DOHH2 (cell line): ENCODE measurements around the gene AFAP1L1.

Experiments used
- H3F3A ChIP-seq: fragments of 200-600 bp; sonication (generic), shearing (Covaris generic); 2 replicates; pipeline ENCODE4 v1.6.0; 2016; ENCODE audit warnings: antibody characterized with exemption, mild to moderate bottlenecking; ENCODE audit not compliant: control insufficient read depth, insufficient read depth
- H3K27ac ChIP-seq: fragments of 200-600 bp; sonication (generic); 2 replicates; pipeline ENCODE4 v1.5.1; 2014; ENCODE audit warnings: low read depth, mild to moderate bottlenecking, low read length, moderate library complexity
- H3K27me3 ChIP-seq: fragments of 200-600 bp; sonication (generic); 2 replicates; pipeline ENCODE4 v1.6.1; 2014; ENCODE audit warnings: mild to moderate bottlenecking, low read length, mixed read lengths; ENCODE audit not compliant: control insufficient read depth
- H3K36me3 ChIP-seq: fragments of 200-600 bp; sonication (generic); 2 replicates; pipeline ENCODE4 v1.6.1; 2014; ENCODE audit warnings: mild to moderate bottlenecking, low read length, moderate library complexity, mixed read lengths; ENCODE audit not compliant: control insufficient read depth
- H3K4me1 ChIP-seq: fragments of 200-600 bp; sonication (generic); 2 replicates; pipeline ENCODE4 v1.6.1; 2014; ENCODE audit warnings: mild to moderate bottlenecking, low read length, mixed read lengths; ENCODE audit not compliant: control insufficient read depth
- H3K4me2 ChIP-seq: fragments of 200-600 bp; sonication (generic); 2 replicates; pipeline ENCODE4 v1.6.0; 2014; ENCODE audit warnings: mild to moderate bottlenecking, low read length, moderate library complexity
- H3K4me3 ChIP-seq: fragments of 200-600 bp; sonication (generic); 2 replicates; pipeline ENCODE4 v1.5.1; 2014; ENCODE audit warnings: mild to moderate bottlenecking, low read length, mixed read lengths
- H3K79me2 ChIP-seq: fragments of 200-600 bp; sonication (generic); 2 replicates; pipeline ENCODE4 v1.6.1; 2014; ENCODE audit warnings: mild to moderate bottlenecking, low read length, mixed read lengths; ENCODE audit not compliant: control insufficient read depth
- H3K9me2 ChIP-seq: fragments of 200-600 bp; sonication (generic); replicated peaks from 2 replicates; pipeline ENCODE4 v1.6.1; 2014; ENCODE audit warnings: mild to moderate bottlenecking, low read length, mixed read lengths; ENCODE audit not compliant: control insufficient read depth
- H3K9me3 ChIP-seq: fragments of 200-600 bp; sonication (generic); 2 replicates; pipeline ENCODE4 v1.6.1; 2014; ENCODE audit warnings: antibody characterized with exemption, low read length, mixed read lengths; ENCODE audit not compliant: control insufficient read depth, insufficient read depth
- H4K20me1 ChIP-seq: fragments of 200-600 bp; sonication (generic); 2 replicates; pipeline ENCODE4 v1.6.0; 2014; ENCODE audit warnings: low read depth, mild to moderate bottlenecking, antibody characterized with exemption, low read length, moderate library complexity; ENCODE audit not compliant: control insufficient read depth, insufficient read depth
- CTCF ChIP-seq: fragments of 200-600 bp; sonication (generic); IDR thresholded peaks from one replicate; pipeline ENCODE4 v1.5.1; 2014; ENCODE audit warnings: antibody characterized with exemption, mild to moderate bottlenecking, low read depth, low read length; ENCODE audit not compliant: poor library complexity, severe bottlenecking
- EZH2phosphoT487 ChIP-seq: fragments of 200-600 bp; sonication (generic); IDR thresholded peaks from 2 replicates; pipeline ENCODE4 v1.6.1; 2017; ENCODE audit warnings: borderline replicate concordance, mild to moderate bottlenecking, antibody characterized with exemption, low read length, moderate library complexity, mixed read lengths

The AFAP1L1 gene

GRCh38 chr5:149376104-149376503, 104.4 kb downstream of the AFAP1L1 start:
- Histone ChIP-seq H3F3A (no peaks in the 10 kb centered on the region), H3K9me2 (no peaks in the 10 kb centered on the region), H3K79me2 (no peaks in the 10 kb centered on the region), H3K36me3 (peaks cover 1% of the 10 kb centered on the region), H3K9me3 (no peaks in the 10 kb centered on the region), H3K4me2 (no peak overlapping the region), H4K20me1 (peaks cover 3% of the 10 kb centered on the region; the same call in 1 of the 2 replicates), H3K27me3 (no peaks in the 10 kb centered on the region), H3K27ac (no peak overlapping the region), H3K4me3 (no peak overlapping the region), H3K4me1 (no peaks in the 10 kb centered on the region)
- no peak for TF ChIP-seq CTCF
- TF ChIP-seq EZH2phosphoT487, result no peak

GRCh38 chr5:149376711-149377447, 105.2 kb downstream of the AFAP1L1 start:
- Histone ChIP-seq H4K20me1 (0 out of 2 replicates have a peak, but pooled peaks cover 3% of the 10 kb centered on the region), H3K27ac (no peak overlapping the region), H3K9me2 (no peaks in the 10 kb centered on the region), H3K27me3 (no peaks in the 10 kb centered on the region), H3K9me3 (no peaks in the 10 kb centered on the region), H3K4me2 (no peak overlapping the region), H3F3A (no peaks in the 10 kb centered on the region), H3K4me1 (no peaks in the 10 kb centered on the region), H3K79me2 (no peaks in the 10 kb centered on the region), H3K36me3 (no peaks in the 10 kb centered on the region; the same call in 1 of the 2 replicates), H3K4me3 (no peak overlapping the region)
- TF ChIP-seq EZH2phosphoT487 (no peak), CTCF (no peak)

- H4K20me1 ChIP-seq, result 0 out of 2 replicates have a peak, but pooled peaks cover 3% of the 10 kb centered on the region
- no peaks in the 10 kb centered on the region for H3K79me2 ChIP-seq
- H3K27me3 ChIP-seq, result no peaks in the 10 kb centered on the region
- no peaks in the 10 kb centered on the region; the same call in 1 of the 2 replicates for H3K36me3 ChIP-seq
- H3K27ac ChIP-seq, result no peak overlapping the region
- H3F3A ChIP-seq, result no peaks in the 10 kb centered on the region
- no peak overlapping the region for H3K4me2 ChIP-seq
- no peak overlapping the region for H3K4me3 ChIP-seq
- TF ChIP-seq CTCF, result no peak
- no peak for TF ChIP-seq EZH2phosphoT487
- no peaks in the 10 kb centered on the region for H3K9me2 ChIP-seq
- no peaks in the 10 kb centered on the region for H3K9me3 ChIP-seq
- H3K4me1 ChIP-seq, result no peaks in the 10 kb centered on the region
Observed at GRCh38 chr5:149378241-149378820, 106.7 kb downstream of the AFAP1L1 start.
